Neural progenitor cell (in vitro differentiated cells): Measurements from ENCODE around the gene YIPF6.

ENCODE experiments used
- CTCF ChIP-seq: fragments of 200-600 bp; sonication (generic); IDR thresholded peaks from 2 replicates; pipeline ENCODE4 v1.5.1; 2017; ENCODE audit warnings: antibody characterized with exemption, mild to moderate bottlenecking
- EZH2phosphoT487 ChIP-seq: fragments of 200-600 bp; sonication (generic); IDR thresholded peaks from 2 replicates; pipeline ENCODE4 v1.6.1; 2017; ENCODE audit warnings: antibody characterized with exemption

GRCh38 chrX:68462197-68462596 lies 36.7 kb upstream of the YIPF6 start:
- no peak for TF ChIP-seq CTCF
- TF ChIP-seq EZH2phosphoT487 = no peak
